Caco-2 (cell line): ENCODE results near the gene TOP3B. TPM values are rescaled to one million over a fixed set of nuclear protein-coding genes. Genes with fewer than 3 reads are reported as not detected.
A peak's percentile ranks its signal among the peaks of the same experiment; 100 is the strongest.

Source experiments
- BruUV-seq: library from RNA; stranded (reverse); fragments of 400-500 nt; replicated peaks from 2 replicates; lab custom pipeline; 2021; lab: Mats Ljungman, UMichigan
- CTCF ChIA-PET: fragments of 300-600 bp; sonication (Branson Sonifier 250); formaldehyde crosslinking; loops from one replicate; lab custom pipeline; 2022; ENCODE audit warnings: antibody characterized with exemption; lab: Charles Lee
- POLR2A ChIA-PET: fragments of 300-600 bp; sonication (Branson Sonifier 250); formaldehyde crosslinking; loops from one replicate; lab custom pipeline; 2022; ENCODE audit warnings: antibody characterized with exemption; lab: Charles Lee
- DNase-seq, 2 experiments: peaks; one replicate each; pipeline versions ENCODE4 v3.0.0 to v3.0.0-alpha.2; 2020 to 2022
- H3K27me3 ChIP-seq: replicated peaks from 2 replicates; pipeline ENCODE4 v1.6.0; 2011; ENCODE audit warnings: low read length; ENCODE audit not compliant: control insufficient read depth, insufficient read depth
- H3K36me3 ChIP-seq: 2 replicates; pipeline ENCODE4 v1.5.1; 2011; ENCODE audit warnings: low read length; ENCODE audit not compliant: control insufficient read depth, insufficient read depth
- H3K4me1 ChIP-seq: fragments of 250-450 bp; sonication (Bioruptor Pico); 2 replicates; pipeline ENCODE4 v1.5.1; 2020; ENCODE audit warnings: mild to moderate bottlenecking
- H3K4me3 ChIP-seq: 2 replicates; pipeline ENCODE4 v1.5.1; 2011; ENCODE audit warnings: low read depth, mild to moderate bottlenecking, control low read depth, low read length
- H3K9me3 ChIP-seq: fragments of 250-450 bp; sonication (Bioruptor Pico); 2 replicates; pipeline ENCODE4 v1.5.1; 2020; ENCODE audit warnings: mild to moderate bottlenecking, moderate library complexity
- H3K27ac Mint-ChIP-seq: one replicate; pipeline ENCODE4 v1.8.0; 2022; ENCODE audit warnings: mixed read lengths; ENCODE audit not compliant: unreplicated experiment
- H3K27me3 Mint-ChIP-seq: one replicate; pipeline ENCODE4 v1.8.0; 2022; ENCODE audit warnings: mixed read lengths; ENCODE audit not compliant: insufficient read depth, unreplicated experiment
- H3K36me3 Mint-ChIP-seq: one replicate; pipeline ENCODE4 v1.8.0; 2022; ENCODE audit warnings: mild to moderate bottlenecking, mixed read lengths; ENCODE audit not compliant: insufficient read depth, unreplicated experiment
- H3K4me1 Mint-ChIP-seq: one replicate; pipeline ENCODE4 v1.8.0; 2022; ENCODE audit warnings: low read depth, mixed read lengths; ENCODE audit not compliant: unreplicated experiment
- H3K4me3 Mint-ChIP-seq: one replicate; pipeline ENCODE4 v1.8.0; 2022; ENCODE audit warnings: mild to moderate bottlenecking, moderate library complexity, mixed read lengths; ENCODE audit not compliant: unreplicated experiment
- H3K9me3 Mint-ChIP-seq: one replicate; pipeline ENCODE4 v1.8.0; 2022; ENCODE audit warnings: mixed read lengths; ENCODE audit not compliant: unreplicated experiment
- intact Hi-C: fragments of 100-400 bp; cut with micrococcal nuclease; formaldehyde crosslinking; loops from one replicate; pipeline ENCODE4 v1.10.0; 2022; ENCODE audit not compliant: unreplicated experiment
- total RNA-seq: library from RNA; stranded (reverse); gene quantifications from 2 replicates; pipeline ENCODE4 v1.2.3, GENCODE V29; 2022
- TF ChIP-seq, protein P1 (sequence below), 2 experiments: fragments of 200-600 bp in 1 of 2; IDR thresholded peaks; 1 replicate in 1 of 2; 2 replicates in 1 of 2; pipeline versions ENCODE4 v1.5.1 to v1.8.0; 2011 to 2022; ENCODE audit warnings: antibody characterized with exemption in 1 of 2, control low read depth in 1 of 2, inconsistent platforms in 1 of 2, low read depth in 1 of 2, low read length in 1 of 2, mild to moderate bottlenecking in 1 of 2, moderate library complexity in 1 of 2; ENCODE audit not compliant: insufficient read depth in 1 of 2, severe bottlenecking in 1 of 2, unreplicated experiment in 1 of 2

TOP3B gene
- total RNA-seq, 1 experiment from 2014 or later: 63.7 TPM

DNA sequence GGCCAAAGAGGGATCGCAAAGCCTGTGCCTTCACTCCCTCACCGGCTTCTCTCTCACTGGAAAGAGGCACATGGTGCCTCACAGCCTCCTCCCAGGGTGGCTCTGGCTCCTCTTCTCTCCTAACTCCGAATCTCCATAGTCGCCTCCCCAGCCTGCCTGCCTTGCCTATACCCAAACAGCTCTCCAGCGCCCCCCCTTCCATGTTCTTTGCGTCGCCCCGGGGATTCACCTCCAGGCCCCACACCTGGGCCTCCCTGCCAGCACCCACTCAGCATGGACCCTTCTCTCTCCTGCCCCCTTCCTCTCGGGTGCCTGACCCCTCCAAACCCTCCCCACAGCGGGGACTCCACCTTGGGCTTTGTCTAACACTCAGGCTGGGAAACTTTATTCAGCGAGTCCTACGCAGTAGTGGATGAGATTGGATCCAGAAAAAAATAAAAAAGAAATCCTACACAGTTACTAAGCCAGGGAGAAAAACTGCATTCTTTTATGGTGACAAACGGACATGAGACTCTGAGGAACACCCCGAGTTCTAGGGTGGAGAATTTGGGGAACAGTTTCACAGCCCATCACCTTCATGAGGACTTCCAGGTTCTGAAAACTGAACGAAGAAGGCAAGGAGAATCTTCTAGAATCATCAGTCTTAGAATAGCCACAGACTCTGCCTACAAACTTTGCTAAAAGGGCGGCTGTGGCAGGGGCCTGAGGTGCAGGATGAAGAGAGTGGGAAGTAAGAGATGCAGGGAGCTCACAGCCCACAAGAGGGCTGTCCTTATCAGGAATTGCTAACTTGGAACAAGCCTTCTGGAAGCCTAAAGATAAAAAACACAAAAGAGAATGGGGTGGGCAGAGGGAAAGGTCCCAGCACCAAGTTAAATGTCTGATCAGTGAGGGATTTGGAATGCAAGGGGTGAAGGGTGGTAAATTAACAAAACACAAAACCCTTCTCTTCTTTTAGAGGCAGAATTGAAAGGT, 35.3 kb downstream of the TOP3B start:
- H3K9me3 ChIP-seq: no peaks in the 10 kb centered on the region
- Mint-ChIP-seq H3K27ac (peak overlapping the region; percentile 36), H3K4me1 (peaks cover 7% of the 10 kb centered on the region), H3K9me3 (no peaks in the 10 kb centered on the region), H3K36me3 (peaks cover 6% of the 10 kb centered on the region), H3K27me3 (no peaks in the 10 kb centered on the region), H3K4me3 (no peak overlapping the region)
- no peaks in the 10 kb centered on the region for H3K36me3 ChIP-seq
- H3K4me1 ChIP-seq: peaks cover 10% of the 10 kb centered on the region; the same call in 1 of the 2 replicates
- TF ChIP-seq, protein P1, sequence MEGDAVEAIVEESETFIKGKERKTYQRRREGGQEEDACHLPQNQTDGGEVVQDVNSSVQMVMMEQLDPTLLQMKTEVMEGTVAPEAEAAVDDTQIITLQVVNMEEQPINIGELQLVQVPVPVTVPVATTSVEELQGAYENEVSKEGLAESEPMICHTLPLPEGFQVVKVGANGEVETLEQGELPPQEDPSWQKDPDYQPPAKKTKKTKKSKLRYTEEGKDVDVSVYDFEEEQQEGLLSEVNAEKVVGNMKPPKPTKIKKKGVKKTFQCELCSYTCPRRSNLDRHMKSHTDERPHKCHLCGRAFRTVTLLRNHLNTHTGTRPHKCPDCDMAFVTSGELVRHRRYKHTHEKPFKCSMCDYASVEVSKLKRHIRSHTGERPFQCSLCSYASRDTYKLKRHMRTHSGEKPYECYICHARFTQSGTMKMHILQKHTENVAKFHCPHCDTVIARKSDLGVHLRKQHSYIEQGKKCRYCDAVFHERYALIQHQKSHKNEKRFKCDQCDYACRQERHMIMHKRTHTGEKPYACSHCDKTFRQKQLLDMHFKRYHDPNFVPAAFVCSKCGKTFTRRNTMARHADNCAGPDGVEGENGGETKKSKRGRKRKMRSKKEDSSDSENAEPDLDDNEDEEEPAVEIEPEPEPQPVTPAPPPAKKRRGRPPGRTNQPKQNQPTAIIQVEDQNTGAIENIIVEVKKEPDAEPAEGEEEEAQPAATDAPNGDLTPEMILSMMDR (IDR thresholded peaks at IDR 0.05; ENCODE audit: insufficient read depth in 1 of 2, low read depth in 1 of 2, low read length in 1 of 2, severe bottlenecking in 1 of 2, unreplicated experiment in 1 of 2): peak; percentile 53 to 61
- H3K4me3 ChIP-seq: no peak overlapping the region
- intact Hi-C loops: no loop called here
- ChIA-PET POLR2A (no interaction called here), CTCF (interaction anchor here (0.7 to 3.9 kb wide), 3 partner anchors 10 to 212 kb away, joined by 3 to 19 read pairs (median 3); partner anchors contain the start of gene YPEL1)
- BruUV-seq: no TSS peak
- no peaks in the 10 kb centered on the region for H3K27me3 ChIP-seq
- DNase-seq: peak in 1 of 2 experiments; percentile 27

DNA sequence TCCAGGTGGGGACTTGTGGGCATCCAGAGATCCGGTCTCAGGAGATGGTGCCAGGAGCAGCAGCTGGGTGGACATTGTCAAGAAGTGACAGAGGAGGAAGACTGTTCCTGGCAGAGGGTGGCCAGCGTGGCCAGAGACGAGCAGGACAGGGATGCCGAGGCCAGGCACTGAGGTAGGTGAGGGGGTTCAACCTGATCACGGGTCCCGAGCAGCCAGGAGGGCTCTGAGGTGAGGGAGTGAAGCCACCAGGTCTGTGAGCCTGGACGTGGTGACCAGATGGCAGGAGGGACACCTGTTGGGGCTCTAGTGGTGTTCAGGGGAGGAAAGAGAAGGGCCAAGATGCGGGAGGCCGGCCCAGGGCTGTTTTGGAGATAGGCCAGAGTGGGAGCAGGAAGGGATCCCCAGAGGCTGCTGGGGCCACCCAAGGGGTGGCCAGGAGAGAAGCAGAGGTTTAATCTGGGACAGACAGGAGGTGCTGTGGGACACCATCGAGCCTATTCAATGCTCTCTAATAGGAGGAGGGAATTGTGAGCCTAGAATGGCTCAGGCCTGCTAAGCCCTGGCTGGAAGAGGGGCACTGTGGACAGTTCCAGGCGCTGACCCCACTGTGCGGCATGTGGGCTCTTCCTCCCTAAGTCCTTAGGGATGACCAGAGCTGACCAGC, 36.2 kb downstream of the TOP3B start:
- DNase-seq: no peak
- Histone ChIP-seq H3K4me3 (no peak overlapping the region), H3K36me3 (no peaks in the 10 kb centered on the region), H3K27me3 (no peaks in the 10 kb centered on the region), H3K9me3 (no peaks in the 10 kb centered on the region), H3K4me1 (peaks cover 7% of the 10 kb centered on the region; the same call in 1 of the 2 replicates)
- Mint-ChIP-seq H3K9me3 (no peaks in the 10 kb centered on the region), H3K27me3 (no peaks in the 10 kb centered on the region), H3K27ac (no peak overlapping the region), H3K4me1 (peaks cover 7% of the 10 kb centered on the region), H3K36me3 (peaks cover 3% of the 10 kb centered on the region), H3K4me3 (no peak overlapping the region)
- intact Hi-C loops: no loop called here
- ChIA-PET POLR2A (no interaction called here), CTCF (interaction anchor here (3.9 kb wide), 1 partner anchor 9 kb away, joined by 19 read pairs; no protein-coding TSS in a partner anchor)
- TF ChIP-seq, protein P1 (IDR thresholded peaks at IDR 0.05; ENCODE audit: insufficient read depth in 1 of 2, low read depth in 1 of 2, low read length in 1 of 2, severe bottlenecking in 1 of 2, unreplicated experiment in 1 of 2): no peak
- BruUV-seq: no TSS peak
